Hepatocyte (in vitro differentiated cells): ENCODE data around the gene SPOCK2. TPM values are rescaled to one million over a fixed set of nuclear protein-coding genes. Genes with fewer than 3 reads are reported as not detected.

ENCODE experiments used
- DNase-seq: peaks from one replicate; pipeline ENCODE4 v3.0.0-alpha.2; 2016; ENCODE audit warnings: low spot score
- H2AFZ ChIP-seq: fragments of 200-600 bp; sonication (generic); 2 replicates; pipeline ENCODE4 v1.6.0; 2016; ENCODE audit warnings: antibody characterized with exemption, mild to moderate bottlenecking
- H3K27ac ChIP-seq: fragments of 200-600 bp; sonication (generic); 2 replicates; pipeline ENCODE4 v1.5.1; 2016; ENCODE audit warnings: mild to moderate bottlenecking
- H3K27me3 ChIP-seq: fragments of 200-600 bp; sonication (generic); 2 replicates; pipeline ENCODE4 v1.6.1; 2016
- H3K36me3 ChIP-seq: fragments of 200-600 bp; sonication (generic); replicated peaks from 2 replicates; pipeline ENCODE4 v1.5.1; 2016; ENCODE audit warnings: low read depth; ENCODE audit not compliant: insufficient read depth
- H3K4me1 ChIP-seq: fragments of 200-600 bp; sonication (generic); 2 replicates; pipeline ENCODE4 v1.5.1; 2016; ENCODE audit warnings: mild to moderate bottlenecking, moderate library complexity; ENCODE audit not compliant: insufficient read depth
- H3K4me2 ChIP-seq: fragments of 200-600 bp; sonication (generic); 2 replicates; pipeline ENCODE4 v1.6.0; 2016
- H3K4me3 ChIP-seq: fragments of 200-600 bp; sonication (generic); 2 replicates; pipeline ENCODE4 v1.5.1; 2016; ENCODE audit warnings: mild to moderate bottlenecking
- H3K79me2 ChIP-seq: fragments of 200-600 bp; sonication (generic); 2 replicates; pipeline ENCODE4 v1.6.0; 2017; ENCODE audit warnings: mild to moderate bottlenecking
- H3K9me2 ChIP-seq: fragments of 200-600 bp; sonication (generic); replicated peaks from 2 replicates; pipeline ENCODE4 v1.6.0; 2017; ENCODE audit warnings: mild to moderate bottlenecking; ENCODE audit not compliant: insufficient read depth
- H3K9me3 ChIP-seq: fragments of 200-600 bp; sonication (generic); 2 replicates; pipeline ENCODE4 v1.5.1; 2016; ENCODE audit warnings: low read depth, mild to moderate bottlenecking
- H4K20me1 ChIP-seq: fragments of 200-600 bp; sonication (generic); 2 replicates; pipeline ENCODE4 v1.6.0; 2016; ENCODE audit warnings: mild to moderate bottlenecking; ENCODE audit not compliant: insufficient read depth, poor library complexity, severe bottlenecking
- EZH2 ChIP-seq: fragments of 200-600 bp; sonication (generic); IDR thresholded peaks from 2 replicates; pipeline ENCODE4 v1.6.1; 2016; ENCODE audit warnings: antibody characterized with exemption, mild to moderate bottlenecking, borderline replicate concordance
- EZH2phosphoT487 ChIP-seq: fragments of 200-600 bp; sonication (generic); IDR thresholded peaks from one replicate; pipeline ENCODE4 v1.6.1; 2018; ENCODE audit warnings: antibody characterized with exemption, mild to moderate bottlenecking, low read depth, moderate library complexity; ENCODE audit not compliant: unreplicated experiment, severe bottlenecking
- WGBS: methylation state at CpG from one replicate; pipeline ENCODE4 v1.1.6; 2016; ENCODE audit warnings: low lambda C conversion rate; ENCODE audit errors: missing lambda C conversion rate; 5-methylcytosine and 5-hydroxymethylcytosine counted together
- polyA plus RNA-seq: library from polyadenylated mRNA; unstranded; fragments of >200 nt; fragmentation: Nextera tagmentation; extraction: Ambion mirVana; gene quantifications from 2 replicates; pipeline ENCODE4 v1.2.1, GENCODE V29; 2016
- total RNA-seq: library from RNA; depleted of rRNA; stranded (reverse); fragments of >200 nt; gene quantifications from 2 replicates; pipeline ENCODE4 v1.2.3, GENCODE V29; 2014
- TF ChIP-seq, protein P1 (sequence below): fragments of 200-600 bp; sonication (generic); IDR thresholded peaks from 2 replicates; pipeline ENCODE4 v1.5.1; 2016; ENCODE audit warnings: antibody characterized with exemption, mild to moderate bottlenecking; ENCODE audit not compliant: poor library complexity

Gene SPOCK2
- total and polyA plus RNA-seq, 2 experiments from 2014 or later, result 3.0 to 3.1 TPM

DNA sequence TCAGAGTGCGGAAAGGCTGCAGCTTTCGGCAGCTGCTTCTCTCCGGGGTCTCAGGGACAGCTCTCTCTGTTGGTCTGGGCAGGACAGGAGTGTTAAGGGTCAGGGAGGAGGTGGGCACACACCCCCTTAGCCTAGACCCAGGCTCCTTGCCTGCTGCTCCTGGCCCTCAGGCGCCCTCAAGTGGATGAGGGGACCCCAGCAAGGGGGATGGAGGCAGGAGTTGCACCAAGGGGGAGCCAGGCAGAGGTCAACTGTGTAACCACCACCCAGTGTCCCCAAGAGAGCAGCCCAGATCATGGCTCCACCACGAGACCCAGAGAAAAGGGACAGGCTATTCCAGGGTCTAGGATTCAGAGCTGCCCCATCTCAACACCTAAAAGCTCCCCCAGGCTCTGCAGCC is 26.9 kb downstream of the SPOCK2 start:
- Histone ChIP-seq H3K79me2 (no peaks in the 10 kb centered on the region), H2AFZ (no peak overlapping the region), H3K9me3 (no peaks in the 10 kb centered on the region), H3K9me2 (no peaks in the 10 kb centered on the region), H3K4me1 (no peaks in the 10 kb centered on the region), H3K4me2 (no peak overlapping the region), H3K36me3 (no peaks in the 10 kb centered on the region), H3K27ac (no peak overlapping the region), H3K4me3 (no peak overlapping the region), H4K20me1 (no peaks in the 10 kb centered on the region), H3K27me3 (no peaks in the 10 kb centered on the region)
- TF ChIP-seq, protein P1, sequence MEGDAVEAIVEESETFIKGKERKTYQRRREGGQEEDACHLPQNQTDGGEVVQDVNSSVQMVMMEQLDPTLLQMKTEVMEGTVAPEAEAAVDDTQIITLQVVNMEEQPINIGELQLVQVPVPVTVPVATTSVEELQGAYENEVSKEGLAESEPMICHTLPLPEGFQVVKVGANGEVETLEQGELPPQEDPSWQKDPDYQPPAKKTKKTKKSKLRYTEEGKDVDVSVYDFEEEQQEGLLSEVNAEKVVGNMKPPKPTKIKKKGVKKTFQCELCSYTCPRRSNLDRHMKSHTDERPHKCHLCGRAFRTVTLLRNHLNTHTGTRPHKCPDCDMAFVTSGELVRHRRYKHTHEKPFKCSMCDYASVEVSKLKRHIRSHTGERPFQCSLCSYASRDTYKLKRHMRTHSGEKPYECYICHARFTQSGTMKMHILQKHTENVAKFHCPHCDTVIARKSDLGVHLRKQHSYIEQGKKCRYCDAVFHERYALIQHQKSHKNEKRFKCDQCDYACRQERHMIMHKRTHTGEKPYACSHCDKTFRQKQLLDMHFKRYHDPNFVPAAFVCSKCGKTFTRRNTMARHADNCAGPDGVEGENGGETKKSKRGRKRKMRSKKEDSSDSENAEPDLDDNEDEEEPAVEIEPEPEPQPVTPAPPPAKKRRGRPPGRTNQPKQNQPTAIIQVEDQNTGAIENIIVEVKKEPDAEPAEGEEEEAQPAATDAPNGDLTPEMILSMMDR, result no peak
- TF ChIP-seq EZH2 (no peak), EZH2phosphoT487 (no peak)
- no peak for DNase-seq
- WGBS, result 75% methylated on average over 5 of the region's 5 CpGs

DNA sequence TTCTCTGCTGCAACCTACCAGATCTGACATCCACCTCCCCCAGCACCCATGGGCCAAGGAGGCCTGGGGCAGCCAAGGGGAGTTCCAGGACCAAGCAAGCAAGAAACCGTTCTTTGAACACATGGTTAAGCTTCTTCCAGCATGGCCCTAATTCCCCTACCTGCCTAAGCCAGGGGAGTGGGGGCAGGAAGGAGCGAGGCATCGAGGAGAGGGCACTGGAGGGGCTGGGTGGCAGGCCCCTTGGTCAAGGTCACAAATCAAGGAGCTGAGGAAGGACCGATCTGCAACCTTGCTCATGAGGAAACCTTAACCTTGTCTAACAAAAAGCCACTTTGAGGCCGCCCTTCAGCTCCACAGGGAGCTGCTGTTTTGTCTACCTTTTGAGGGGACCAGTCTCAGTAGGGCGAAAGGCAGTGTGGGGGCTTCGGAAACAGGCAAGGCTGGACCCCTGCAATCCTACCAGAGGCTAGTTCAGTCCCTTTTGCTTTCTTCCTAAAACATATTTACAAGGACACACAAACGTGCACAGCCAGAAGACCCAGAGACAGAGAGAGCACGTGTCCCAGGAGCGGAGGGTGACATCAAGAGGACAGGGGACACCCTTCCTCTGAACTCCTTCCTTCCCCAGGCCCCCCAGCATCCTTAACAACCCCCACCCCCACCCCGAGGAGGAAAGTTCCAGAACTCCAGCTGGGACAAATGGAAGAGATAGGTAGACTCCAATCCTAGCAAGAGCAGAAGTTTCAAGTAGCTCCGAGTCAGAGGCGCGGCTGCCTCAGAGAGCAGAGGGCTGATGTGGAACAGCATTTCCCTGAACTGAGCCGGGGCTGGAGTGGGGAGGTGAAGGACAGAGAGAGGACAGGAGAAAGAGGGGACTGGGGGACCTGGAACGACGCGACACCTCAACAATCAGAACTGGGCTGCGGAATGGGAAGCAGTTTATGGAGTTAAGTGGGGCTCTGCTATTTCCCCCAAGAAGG is 28.2 kb downstream of the SPOCK2 start:
- TF ChIP-seq, protein P1, result no peak
- TF ChIP-seq EZH2 (no peak), EZH2phosphoT487 (no peak)
- Histone ChIP-seq H3K4me1 (no peaks in the 10 kb centered on the region), H2AFZ (no peak overlapping the region), H3K4me2 (no peak overlapping the region), H4K20me1 (no peaks in the 10 kb centered on the region), H3K9me3 (no peaks in the 10 kb centered on the region), H3K27ac (no peak overlapping the region), H3K79me2 (no peaks in the 10 kb centered on the region), H3K9me2 (no peaks in the 10 kb centered on the region), H3K27me3 (no peaks in the 10 kb centered on the region), H3K4me3 (no peak overlapping the region), H3K36me3 (no peaks in the 10 kb centered on the region)
- WGBS, result 88% methylated on average over 17 of the region's 19 CpGs
- no peak for DNase-seq

DNA sequence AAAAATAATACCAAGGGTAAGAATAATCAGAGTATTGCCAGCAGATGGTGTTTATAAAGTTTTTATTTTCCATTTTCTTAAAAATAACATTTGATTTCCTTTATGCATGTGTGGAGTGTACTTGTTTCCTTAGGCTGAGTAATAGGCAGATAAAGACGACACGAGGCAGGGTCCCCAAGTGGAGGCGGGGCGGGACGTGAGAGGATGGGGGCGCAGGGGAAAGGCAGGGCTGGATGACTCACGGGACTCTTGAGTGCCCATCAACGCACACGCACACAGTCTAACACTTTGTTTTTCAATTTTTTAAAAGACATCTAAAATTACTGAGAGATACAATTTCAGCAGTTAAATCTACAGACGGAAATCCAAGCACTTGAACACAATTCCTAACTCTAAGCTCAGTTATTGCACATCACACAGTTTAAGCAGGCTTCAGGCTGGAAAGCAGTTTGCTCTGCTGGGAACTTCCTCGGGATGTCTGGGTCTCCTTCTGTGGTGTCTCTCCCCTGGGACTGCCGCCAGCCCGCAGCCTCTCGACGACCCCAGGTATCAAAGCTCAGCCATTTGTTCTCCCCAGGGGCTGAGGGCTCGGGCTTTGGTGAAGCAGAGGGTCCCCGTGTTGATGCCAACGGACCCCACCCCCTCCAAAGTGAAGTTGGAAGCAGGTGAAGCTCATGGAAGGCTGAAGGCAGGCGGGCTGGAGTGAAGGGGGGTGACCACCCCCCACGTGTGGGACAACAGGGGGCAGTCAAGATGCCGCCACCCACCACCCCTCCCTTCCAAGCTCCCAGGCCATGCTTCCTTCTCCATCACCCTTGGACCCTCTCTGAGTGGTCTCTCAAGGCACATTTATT is 29.1 kb downstream of the SPOCK2 start:
- Histone ChIP-seq H3K4me1 (no peaks in the 10 kb centered on the region), H3K4me2 (no peak overlapping the region), H3K79me2 (no peaks in the 10 kb centered on the region), H3K27ac (peak overlapping the region; percentile 2), H3K4me3 (no peak overlapping the region), H3K9me2 (no peaks in the 10 kb centered on the region), H3K9me3 (no peaks in the 10 kb centered on the region), H2AFZ (no peak overlapping the region), H4K20me1 (no peaks in the 10 kb centered on the region), H3K27me3 (no peaks in the 10 kb centered on the region), H3K36me3 (no peaks in the 10 kb centered on the region)
- WGBS, result 66% methylated on average over 21 of the region's 21 CpGs
- TF ChIP-seq, protein P1, result no peak
- TF ChIP-seq EZH2 (no peak), EZH2phosphoT487 (no peak)
- no peak for DNase-seq
